Suprapubic skin (tissue), 4 donors: ENCODE measurements around the gene ITPRIP. TPM values are rescaled to one million over a fixed set of nuclear protein-coding genes. Genes with fewer than 3 reads are reported as not detected.

Experiments used
- DNase-seq, 2 donors: peaks; one replicate each; pipeline ENCODE4 v3.0.0-alpha.2; 2019; ENCODE audit warnings: low spot score in 2 of 2
- H3K27ac ChIP-seq: fragments of 200-600 bp; sonication (generic); one replicate; pipeline ENCODE4 v1.5.1; 2019
- H3K27me3 ChIP-seq: fragments of 200-600 bp; sonication (generic); one replicate; pipeline ENCODE4 v1.5.1; 2019
- H3K36me3 ChIP-seq: fragments of 200-600 bp; sonication (generic); one replicate; pipeline ENCODE4 v1.5.1; 2019
- H3K4me1 ChIP-seq: fragments of 200-600 bp; sonication (generic); one replicate; pipeline ENCODE4 v1.5.1; 2019
- H3K4me3 ChIP-seq: fragments of 200-600 bp; sonication (generic); one replicate; pipeline ENCODE4 v1.5.1; 2019; ENCODE audit warnings: mild to moderate bottlenecking
- H3K9me3 ChIP-seq: fragments of 200-600 bp; sonication (generic); one replicate; pipeline ENCODE4 v1.5.1; 2019
- CTCF ChIP-seq, 2 donors: fragments of 200-600 bp in 1 of 2; fragments of 450-650 bp in 1 of 2; sonication (generic) in 1 of 2; IDR thresholded peaks; one replicate each; pipeline ENCODE4 v1.5.1; 2016 to 2019; ENCODE audit warnings: antibody characterized with exemption in 2 of 2, mild to moderate bottlenecking in 1 of 2, moderate library complexity in 1 of 2
- EP300 ChIP-seq: sonication (generic); formaldehyde crosslinking; IDR thresholded peaks from one replicate; pipeline ENCODE4 v1.6.1; 2017; ENCODE audit warnings: antibody characterized with exemption
- POLR2A ChIP-seq, 2 donors: fragments of 450-650 bp; IDR thresholded peaks; one replicate each; pipeline ENCODE4 v1.6.1; 2017; ENCODE audit warnings: antibody characterized with exemption in 2 of 2, mild to moderate bottlenecking in 2 of 2, moderate library complexity in 2 of 2
- POLR2AphosphoS5 ChIP-seq, 3 donors: sonication (generic); formaldehyde crosslinking; IDR thresholded peaks; one replicate each; pipeline ENCODE4 v1.6.1; 2017; ENCODE audit warnings: antibody characterized with exemption in 3 of 3
- WGBS: methylation state at CpG from one replicate; pipeline ENCODE4 v1.1.5; 2018; 5-methylcytosine and 5-hydroxymethylcytosine counted together
- total RNA-seq, 4 donors: library from RNA; depleted of rRNA; stranded (reverse); fragments of >200 nt; gene quantifications; one replicate each; pipeline ENCODE4 v1.1.0, GENCODE V29; 2016

Gene ITPRIP
- total RNA-seq, 4 donors from 2014 or later: 98.5 to 217 (median 191) TPM

- Histone ChIP-seq H3K4me3 (no peak overlapping the region), H3K27me3 (no peaks in the 10 kb centered on the region), H3K27ac (peak overlapping the region; percentile 95), H3K4me1 (peaks cover 100% of the 10 kb centered on the region), H3K9me3 (no peaks in the 10 kb centered on the region), H3K36me3 (no peaks in the 10 kb centered on the region)
- 76% methylated on average over 9 of the region's 9 CpGs for WGBS
- peak; percentile 59 to 78 for DNase-seq
- no peak for TF ChIP-seq POLR2AphosphoS5 (IDR thresholded peaks at IDR 0.05)
These were observed 6.9 kb downstream of the ITPRIP start for GRCh38 chr10:104331208-104331838.

DNA sequence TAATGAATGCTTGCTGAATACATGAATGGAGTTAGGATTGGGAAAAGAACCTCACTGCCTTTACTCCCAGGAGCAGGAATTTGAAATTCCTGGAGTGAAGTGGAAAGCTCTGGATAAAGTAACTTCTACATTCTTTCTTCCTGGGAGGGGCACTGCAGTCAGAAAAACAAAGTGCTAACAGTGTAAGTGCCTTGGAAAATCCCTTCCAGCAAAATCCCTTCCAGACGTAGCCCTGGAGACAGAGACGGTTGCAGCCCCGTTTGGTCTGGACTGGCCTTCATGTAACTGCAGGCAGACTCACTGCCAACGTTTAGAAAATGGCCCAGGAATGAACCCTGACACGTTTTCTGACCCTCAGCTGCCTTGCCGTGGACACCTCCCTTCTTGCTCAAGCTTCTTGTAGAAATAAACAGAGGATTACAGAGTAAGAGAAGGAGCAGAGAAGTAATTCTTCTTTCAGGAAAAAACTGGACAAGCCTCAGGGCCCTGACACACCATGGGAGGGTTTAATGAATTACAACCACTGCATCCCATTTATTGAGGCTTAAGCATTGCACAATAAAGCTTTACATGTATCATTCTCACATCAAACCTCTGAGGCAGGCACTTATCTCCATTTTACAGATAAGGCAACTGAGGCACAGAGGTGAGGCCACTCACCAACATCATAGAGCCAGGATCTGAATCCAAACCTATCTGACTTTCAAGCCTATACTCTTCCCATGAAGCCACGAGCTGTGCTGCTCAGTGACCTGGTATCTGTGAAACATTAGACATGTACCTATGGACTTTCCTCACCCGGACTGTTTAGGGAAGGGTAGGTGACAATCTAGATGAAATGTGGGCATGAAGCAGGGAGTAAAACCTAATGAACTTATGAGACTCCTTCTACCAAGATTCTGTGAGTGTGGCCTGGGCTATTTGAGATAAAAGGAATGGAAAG, 7.8 kb downstream of the ITPRIP start:
- WGBS: 26% methylated on average over 8 of the region's 8 CpGs
- Histone ChIP-seq H3K4me1 (peaks cover 100% of the 10 kb centered on the region), H3K27me3 (no peaks in the 10 kb centered on the region), H3K27ac (peak overlapping the region; percentile 95), H3K36me3 (no peaks in the 10 kb centered on the region), H3K4me3 (no peak overlapping the region), H3K9me3 (no peaks in the 10 kb centered on the region)
- peak; percentile 77 to 83 for DNase-seq
- TF ChIP-seq POLR2AphosphoS5 (IDR thresholded peaks at IDR 0.05) (peak in 1 of 3 donors; percentile 29), POLR2A (IDR thresholded peaks at IDR 0.05) (no peak), EP300 (no peak), CTCF (IDR thresholded peaks at IDR 0.05) (no peak)

GRCh38 chr10:104329735-104330134, 8.5 kb downstream of the ITPRIP start:
- H3K36me3 ChIP-seq: no peaks in the 10 kb centered on the region
- no peaks in the 10 kb centered on the region for H3K9me3 ChIP-seq
- no peak overlapping the region for H3K4me3 ChIP-seq
- 30% methylated on average over 3 of the region's 3 CpGs for whole genome bisulfite sequencing
- peak overlapping the region; percentile 95 for H3K27ac ChIP-seq
- peak; percentile 57 to 63 for DNase-seq
- no peaks in the 10 kb centered on the region for H3K27me3 ChIP-seq
- no peak for TF ChIP-seq POLR2AphosphoS5 (IDR thresholded peaks at IDR 0.05)
- TF ChIP-seq POLR2A (IDR thresholded peaks at IDR 0.05): no peak
- no peak for TF ChIP-seq EP300
- TF ChIP-seq CTCF (IDR thresholded peaks at IDR 0.05): no peak
- H3K4me1 ChIP-seq: peaks cover 100% of the 10 kb centered on the region

GRCh38 chr10:104328896-104329710, 9.2 kb downstream of the ITPRIP start:
- Histone ChIP-seq H3K4me1 (peaks cover 100% of the 10 kb centered on the region), H3K27me3 (no peaks in the 10 kb centered on the region), H3K27ac (peak overlapping the region; percentile 95), H3K9me3 (no peaks in the 10 kb centered on the region), H3K4me3 (peak overlapping the region; percentile 37), H3K36me3 (no peaks in the 10 kb centered on the region)
- peak; percentile 83 to 84 for DNase-seq
- TF ChIP-seq POLR2AphosphoS5 (IDR thresholded peaks at IDR 0.05): peak; percentile 31 to 78 (median 75)
- TF ChIP-seq EP300: peak; percentile 65
- TF ChIP-seq CTCF (IDR thresholded peaks at IDR 0.05): no peak
- no peak for TF ChIP-seq POLR2A (IDR thresholded peaks at IDR 0.05)
- WGBS: 15% methylated on average over 14 of the region's 15 CpGs

DNA sequence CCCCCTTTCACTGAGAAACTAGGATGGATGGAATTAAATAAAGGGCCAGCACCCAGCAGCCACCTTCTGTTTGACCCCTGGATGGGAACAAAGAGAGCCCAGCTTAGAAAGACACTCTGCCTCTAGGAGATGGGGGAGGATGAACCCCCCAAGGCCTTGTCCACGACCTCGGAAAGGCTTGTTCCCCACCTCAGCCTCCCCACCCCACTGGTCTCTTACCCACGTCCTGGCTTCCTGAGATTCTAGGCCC, 9.7 kb downstream of the ITPRIP start:
- Histone ChIP-seq H3K27ac (peak overlapping the region; percentile 95), H3K36me3 (no peaks in the 10 kb centered on the region), H3K4me3 (peak overlapping the region; percentile 37), H3K9me3 (no peaks in the 10 kb centered on the region), H3K4me1 (peaks cover 100% of the 10 kb centered on the region), H3K27me3 (no peaks in the 10 kb centered on the region)
- DNase-seq: no peak
- TF ChIP-seq EP300: no peak
- TF ChIP-seq POLR2AphosphoS5 (IDR thresholded peaks at IDR 0.05): no peak
- TF ChIP-seq CTCF (IDR thresholded peaks at IDR 0.05): no peak
- TF ChIP-seq POLR2A (IDR thresholded peaks at IDR 0.05): no peak
- 34% methylated on average over 3 of the region's 3 CpGs for WGBS
